Measurements from ENCODE around the gene TSPEAR. TPM values are rescaled to one million over a fixed set of nuclear protein-coding genes. Genes with fewer than 3 reads are reported as not detected.
A peak's percentile ranks its signal among the peaks of the same experiment; 100 is the strongest.

The TSPEAR gene
- total RNA-seq, 1 donor from 2014 or later, result 0.15 TPM

- Mint-ChIP-seq H3K27ac (ENCODE audit: unreplicated experiment) (no peak overlapping the region), H3K9me3 (ENCODE audit: low read depth) (no peaks in the 10 kb centered on the region)
- TF ChIP-seq, protein P1, sequence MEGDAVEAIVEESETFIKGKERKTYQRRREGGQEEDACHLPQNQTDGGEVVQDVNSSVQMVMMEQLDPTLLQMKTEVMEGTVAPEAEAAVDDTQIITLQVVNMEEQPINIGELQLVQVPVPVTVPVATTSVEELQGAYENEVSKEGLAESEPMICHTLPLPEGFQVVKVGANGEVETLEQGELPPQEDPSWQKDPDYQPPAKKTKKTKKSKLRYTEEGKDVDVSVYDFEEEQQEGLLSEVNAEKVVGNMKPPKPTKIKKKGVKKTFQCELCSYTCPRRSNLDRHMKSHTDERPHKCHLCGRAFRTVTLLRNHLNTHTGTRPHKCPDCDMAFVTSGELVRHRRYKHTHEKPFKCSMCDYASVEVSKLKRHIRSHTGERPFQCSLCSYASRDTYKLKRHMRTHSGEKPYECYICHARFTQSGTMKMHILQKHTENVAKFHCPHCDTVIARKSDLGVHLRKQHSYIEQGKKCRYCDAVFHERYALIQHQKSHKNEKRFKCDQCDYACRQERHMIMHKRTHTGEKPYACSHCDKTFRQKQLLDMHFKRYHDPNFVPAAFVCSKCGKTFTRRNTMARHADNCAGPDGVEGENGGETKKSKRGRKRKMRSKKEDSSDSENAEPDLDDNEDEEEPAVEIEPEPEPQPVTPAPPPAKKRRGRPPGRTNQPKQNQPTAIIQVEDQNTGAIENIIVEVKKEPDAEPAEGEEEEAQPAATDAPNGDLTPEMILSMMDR (IDR thresholded peaks at IDR 0.05), result no peak
Measured at GRCh38 chr21:44462834-44463200, 248.6 kb downstream of the TSPEAR start.

GRCh38 chr21:44462086-44462833, 249.1 kb downstream of the TSPEAR start:
- Mint-ChIP-seq H3K27ac (ENCODE audit: unreplicated experiment) (no peak overlapping the region), H3K4me3 (ENCODE audit: unreplicated experiment) (no peak overlapping the region), H3K27me3 (ENCODE audit: low read depth) (no peaks in the 10 kb centered on the region), H3K4me1 (ENCODE audit: low read depth) (no peaks in the 10 kb centered on the region), H3K36me3 (ENCODE audit: low read depth) (peaks cover 5% of the 10 kb centered on the region), H3K9me3 (ENCODE audit: low read depth) (no peaks in the 10 kb centered on the region)
- TF ChIP-seq, protein P1 (IDR thresholded peaks at IDR 0.05), result no peak
- DNase-seq (ENCODE audit: low spot score), result no peak

More at GRCh38 chr21:44462834-44463200, 248.6 kb downstream of the TSPEAR start:
- Mint-ChIP-seq H3K36me3 (ENCODE audit: low read depth) (peaks cover 5% of the 10 kb centered on the region), H3K4me3 (ENCODE audit: unreplicated experiment) (no peak overlapping the region), H3K4me1 (ENCODE audit: low read depth) (no peaks in the 10 kb centered on the region), H3K27me3 (ENCODE audit: low read depth) (no peaks in the 10 kb centered on the region)
- no peak for DNase-seq (ENCODE audit: low spot score)

- H3K36me3 Mint-ChIP-seq (ENCODE audit: low read depth), result peaks cover 5% of the 10 kb centered on the region
- no peak overlapping the region for H3K27ac Mint-ChIP-seq (ENCODE audit: unreplicated experiment)
- no peak overlapping the region for H3K4me3 Mint-ChIP-seq (ENCODE audit: unreplicated experiment)
- no peak for DNase-seq (ENCODE audit: low spot score)
- H3K9me3 Mint-ChIP-seq (ENCODE audit: low read depth), result no peaks in the 10 kb centered on the region
- no peaks in the 10 kb centered on the region for H3K27me3 Mint-ChIP-seq (ENCODE audit: low read depth)
- TF ChIP-seq, protein P1 (IDR thresholded peaks at IDR 0.05), result peak; percentile 56
- H3K4me1 Mint-ChIP-seq (ENCODE audit: low read depth), result no peaks in the 10 kb centered on the region
Measured at GRCh38 chr21:44461464-44462001, 249.8 kb downstream of the TSPEAR start.

DNA sequence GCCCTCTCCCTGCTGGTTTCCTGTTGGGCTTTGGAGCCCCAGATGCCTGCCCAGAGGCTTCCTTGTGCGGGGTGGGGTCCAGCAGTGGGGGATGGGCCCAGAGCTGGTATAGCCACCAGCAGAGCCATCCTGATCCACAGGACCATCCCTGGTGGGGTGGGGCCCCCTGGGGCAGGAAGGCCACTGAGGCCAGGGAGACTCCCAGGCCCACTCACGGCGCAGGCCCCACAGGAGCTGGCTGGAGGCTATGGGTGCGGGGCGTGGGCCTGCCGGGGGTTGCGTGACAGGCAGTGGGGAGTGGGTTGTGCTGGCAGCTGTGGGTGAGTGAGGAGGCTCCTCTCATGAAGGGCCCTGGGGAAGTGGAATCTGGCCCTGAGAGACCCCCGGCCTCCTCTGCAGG, 250.4 kb downstream of the TSPEAR start:
- TF ChIP-seq, protein P1 (IDR thresholded peaks at IDR 0.05), result no peak
- no peak overlapping the region for H3K4me3 Mint-ChIP-seq (ENCODE audit: unreplicated experiment)
- peak; percentile 83 for DNase-seq (ENCODE audit: low spot score)

DNA sequence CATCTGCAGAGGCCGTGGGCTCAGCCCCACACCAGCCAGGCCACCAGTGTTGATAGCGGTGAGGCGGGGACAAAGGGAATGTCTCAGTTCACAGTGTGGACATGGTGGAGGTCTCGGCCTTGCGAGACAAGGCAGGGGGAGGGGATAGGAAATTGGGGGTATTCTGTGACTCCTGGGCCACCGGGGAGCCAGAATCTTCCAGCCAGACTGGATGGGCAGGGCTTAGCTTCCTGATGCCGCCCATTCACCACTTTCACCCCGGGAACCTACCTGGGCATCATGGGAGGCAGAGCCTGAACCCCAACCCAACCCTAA, 251.0 kb downstream of the TSPEAR start:
- Mint-ChIP-seq H3K27me3 (ENCODE audit: low read depth) (no peaks in the 10 kb centered on the region), H3K4me1 (ENCODE audit: low read depth) (no peaks in the 10 kb centered on the region), H3K36me3 (ENCODE audit: low read depth) (peaks cover 5% of the 10 kb centered on the region), H3K4me3 (ENCODE audit: unreplicated experiment) (no peak overlapping the region), H3K27ac (ENCODE audit: unreplicated experiment) (no peak overlapping the region), H3K9me3 (ENCODE audit: low read depth) (no peaks in the 10 kb centered on the region)
- DNase-seq (ENCODE audit: low spot score), result no peak
- TF ChIP-seq, protein P1 (IDR thresholded peaks at IDR 0.05), result no peak

More for the DNA sequence above, 250.4 kb downstream of the TSPEAR start:
- Mint-ChIP-seq H3K9me3 (ENCODE audit: low read depth) (no peaks in the 10 kb centered on the region), H3K27ac (ENCODE audit: unreplicated experiment) (no peak overlapping the region), H3K36me3 (ENCODE audit: low read depth) (peaks cover 5% of the 10 kb centered on the region), H3K27me3 (ENCODE audit: low read depth) (no peaks in the 10 kb centered on the region), H3K4me1 (ENCODE audit: low read depth) (no peaks in the 10 kb centered on the region)

Data from chondrocyte (in vitro differentiated cells).